Tibial nerve (tissue), 4 donors: ENCODE measurements around the gene SYT1. TPM values are rescaled to one million over a fixed set of nuclear protein-coding genes. Genes with fewer than 3 reads are reported as not detected.

Source experiments
- DNase-seq, 2 donors: peaks; one replicate each; pipeline ENCODE4 v3.0.0-alpha.2; 2019; ENCODE audit warnings: low spot score in 2 of 2
- H3K27ac ChIP-seq, 4 donors: fragments of 200-600 bp; sonication (generic) in 3 of 4; one replicate each; pipeline ENCODE4 v1.5.1; 2017 to 2019; ENCODE audit warnings: mild to moderate bottlenecking in 1 of 4
- H3K27me3 ChIP-seq, 2 donors: fragments of 200-600 bp; sonication (generic) in 1 of 2; one replicate each; pipeline versions ENCODE4 v1.5.1 to v1.6.0; 2017 to 2019
- H3K36me3 ChIP-seq, 3 donors: fragments of 200-600 bp; sonication (generic); one replicate each; pipeline ENCODE4 v1.5.1; 2018 to 2019
- H3K4me1 ChIP-seq, 4 donors: fragments of 200-600 bp; sonication (generic) in 3 of 4; one replicate each; pipeline ENCODE4 v1.5.1; 2017 to 2019
- H3K4me3 ChIP-seq, 4 donors: fragments of 200-600 bp; sonication (generic) in 3 of 4; one replicate each; pipeline ENCODE4 v1.5.1; 2017 to 2019; ENCODE audit warnings: mild to moderate bottlenecking in 1 of 4, moderate library complexity in 1 of 4
- H3K9me3 ChIP-seq, 4 donors: fragments of 200-600 bp; sonication (generic) in 3 of 4; one replicate each; pipeline ENCODE4 v1.5.1; 2017 to 2019
- EP300 ChIP-seq, 2 donors: sonication (generic); formaldehyde crosslinking; IDR thresholded peaks; one replicate each; pipeline ENCODE4 v1.6.1; 2017; ENCODE audit warnings: antibody characterized with exemption in 2 of 2, mild to moderate bottlenecking in 1 of 2
- POLR2A ChIP-seq, 2 donors: fragments of 450-650 bp; IDR thresholded peaks; one replicate each; pipeline ENCODE4 v1.6.1; 2017; ENCODE audit warnings: antibody characterized with exemption in 2 of 2, mild to moderate bottlenecking in 2 of 2, moderate library complexity in 2 of 2
- WGBS, 2 donors: methylation state at CpG; one replicate each; pipeline ENCODE4 v1.1.5; 2018; 5-methylcytosine and 5-hydroxymethylcytosine counted together
- total RNA-seq, 4 donors: library from RNA; depleted of rRNA; stranded (reverse); fragments of >200 nt; gene quantifications; one replicate each; pipeline ENCODE4 v1.1.0, GENCODE V29; 2016
- TF ChIP-seq, protein P1 (sequence below), 5 experiments: fragments of 200-600 bp in 3 of 5; fragments of 450-650 bp in 2 of 5; sonication (generic) in 3 of 5; IDR thresholded peaks; one replicate each; pipeline ENCODE4 v1.5.1; 2016 to 2019; ENCODE audit warnings: antibody characterized with exemption in 5 of 5, mild to moderate bottlenecking in 3 of 5, moderate library complexity in 2 of 5

Gene SYT1
- total RNA-seq, 4 donors from 2014 or later = 1.8 to 10.3 (median 4.7) TPM

- Histone ChIP-seq H3K27me3 (no peaks in the 10 kb centered on the region), H3K27ac (no peak overlapping the region), H3K9me3 (peaks cover 0 to 5% (median 0%) of the 10 kb centered on the region in 4 donors), H3K4me3 (no peak overlapping the region), H3K36me3 (no peaks in the 10 kb centered on the region), H3K4me1 (no peaks in the 10 kb centered on the region)
- TF ChIP-seq, protein P1, sequence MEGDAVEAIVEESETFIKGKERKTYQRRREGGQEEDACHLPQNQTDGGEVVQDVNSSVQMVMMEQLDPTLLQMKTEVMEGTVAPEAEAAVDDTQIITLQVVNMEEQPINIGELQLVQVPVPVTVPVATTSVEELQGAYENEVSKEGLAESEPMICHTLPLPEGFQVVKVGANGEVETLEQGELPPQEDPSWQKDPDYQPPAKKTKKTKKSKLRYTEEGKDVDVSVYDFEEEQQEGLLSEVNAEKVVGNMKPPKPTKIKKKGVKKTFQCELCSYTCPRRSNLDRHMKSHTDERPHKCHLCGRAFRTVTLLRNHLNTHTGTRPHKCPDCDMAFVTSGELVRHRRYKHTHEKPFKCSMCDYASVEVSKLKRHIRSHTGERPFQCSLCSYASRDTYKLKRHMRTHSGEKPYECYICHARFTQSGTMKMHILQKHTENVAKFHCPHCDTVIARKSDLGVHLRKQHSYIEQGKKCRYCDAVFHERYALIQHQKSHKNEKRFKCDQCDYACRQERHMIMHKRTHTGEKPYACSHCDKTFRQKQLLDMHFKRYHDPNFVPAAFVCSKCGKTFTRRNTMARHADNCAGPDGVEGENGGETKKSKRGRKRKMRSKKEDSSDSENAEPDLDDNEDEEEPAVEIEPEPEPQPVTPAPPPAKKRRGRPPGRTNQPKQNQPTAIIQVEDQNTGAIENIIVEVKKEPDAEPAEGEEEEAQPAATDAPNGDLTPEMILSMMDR (IDR thresholded peaks at IDR 0.05) = no peak
- TF ChIP-seq POLR2A (IDR thresholded peaks at IDR 0.05) (no peak), EP300 (IDR thresholded peaks at IDR 0.05) (no peak)
- DNase-seq = no peak
- WGBS, 2 donors = 55 to 72% methylated on average over 2 of the region's 2 CpGs
Measured at GRCh38 chr12:79168687-79169086, 304.1 kb downstream of the SYT1 start.

DNA sequence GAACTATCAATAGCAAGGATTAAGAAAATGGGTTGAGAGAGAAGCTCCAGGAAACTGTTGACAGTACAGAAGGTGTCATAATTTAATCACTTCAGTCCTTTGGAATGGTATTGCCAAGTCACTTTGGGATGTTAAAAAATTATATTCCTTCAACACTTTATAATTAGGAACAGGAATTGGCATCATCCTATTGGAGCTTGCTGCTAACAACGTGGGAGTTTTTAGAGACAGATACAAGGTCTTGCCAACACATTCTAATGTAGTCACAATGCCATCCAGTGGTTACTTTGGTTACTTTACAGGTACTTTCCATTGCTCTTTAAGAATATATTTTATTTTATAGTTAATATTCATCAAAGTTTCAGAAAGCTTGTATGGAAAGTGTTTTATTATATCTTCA is 310.1 kb downstream of the SYT1 start:
- H3K27ac ChIP-seq = no peak overlapping the region
- H3K36me3 ChIP-seq = no peaks in the 10 kb centered on the region
- no peak for DNase-seq
- H3K4me3 ChIP-seq = no peak overlapping the region
- TF ChIP-seq, protein P1 (IDR thresholded peaks at IDR 0.05) = peak in 1 of 5 experiments; percentile 16
- TF ChIP-seq EP300 (IDR thresholded peaks at IDR 0.05) (no peak), POLR2A (IDR thresholded peaks at IDR 0.05) (no peak)
- peaks cover 0 to 5% (median 0%) of the 10 kb centered on the region in 4 donors for H3K9me3 ChIP-seq
- no peaks in the 10 kb centered on the region for H3K27me3 ChIP-seq
- WGBS, 2 donors = 0 to 5% methylated on average over 1 of the region's 1 CpG
- no peaks in the 10 kb centered on the region for H3K4me1 ChIP-seq

DNA sequence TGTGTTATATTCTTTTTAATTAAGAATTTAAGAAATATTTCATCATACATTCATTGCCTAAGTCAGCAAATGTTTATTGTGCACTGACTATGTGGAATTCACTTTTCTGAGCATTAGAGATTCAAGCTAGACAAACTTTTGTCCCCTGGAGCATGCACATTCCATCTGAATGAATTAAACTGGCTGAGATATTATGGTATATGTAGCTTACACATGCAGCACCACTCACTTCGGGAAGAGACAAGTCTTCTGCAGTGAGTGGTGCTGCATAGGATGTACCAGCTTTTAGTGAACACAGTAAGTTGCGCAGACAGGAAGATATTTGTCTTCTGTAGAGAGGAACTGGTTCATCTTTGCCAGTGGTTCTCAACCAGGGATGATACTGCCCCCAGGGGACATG is 318.4 kb downstream of the SYT1 start:
- H3K9me3 ChIP-seq = no peaks in the 10 kb centered on the region
- DNase-seq = no peak
- H3K27me3 ChIP-seq = no peaks in the 10 kb centered on the region
- TF ChIP-seq, protein P1 (IDR thresholded peaks at IDR 0.05) = no peak
- TF ChIP-seq EP300 (IDR thresholded peaks at IDR 0.05) (no peak), POLR2A (IDR thresholded peaks at IDR 0.05) (no peak)
- H3K4me1 ChIP-seq = no peaks in the 10 kb centered on the region
- H3K4me3 ChIP-seq = no peak overlapping the region
- 81 to 98% methylated on average over 2 of the region's 2 CpGs for WGBS, 2 donors
- H3K36me3 ChIP-seq = no peaks in the 10 kb centered on the region
- no peak overlapping the region for H3K27ac ChIP-seq

- 55 to 63% methylated on average over 3 of the region's 3 CpGs for WGBS, 2 donors
- Histone ChIP-seq H3K27ac (no peak overlapping the region), H3K9me3 (no peaks in the 10 kb centered on the region), H3K27me3 (no peaks in the 10 kb centered on the region), H3K36me3 (no peaks in the 10 kb centered on the region), H3K4me3 (no peak overlapping the region), H3K4me1 (no peaks in the 10 kb centered on the region)
- DNase-seq = no peak
- TF ChIP-seq EP300 (IDR thresholded peaks at IDR 0.05) (no peak), POLR2A (IDR thresholded peaks at IDR 0.05) (no peak)
- TF ChIP-seq, protein P1 (IDR thresholded peaks at IDR 0.05) = no peak
Measured at GRCh38 chr12:79183926-79184325, 319.4 kb downstream of the SYT1 start.

DNA sequence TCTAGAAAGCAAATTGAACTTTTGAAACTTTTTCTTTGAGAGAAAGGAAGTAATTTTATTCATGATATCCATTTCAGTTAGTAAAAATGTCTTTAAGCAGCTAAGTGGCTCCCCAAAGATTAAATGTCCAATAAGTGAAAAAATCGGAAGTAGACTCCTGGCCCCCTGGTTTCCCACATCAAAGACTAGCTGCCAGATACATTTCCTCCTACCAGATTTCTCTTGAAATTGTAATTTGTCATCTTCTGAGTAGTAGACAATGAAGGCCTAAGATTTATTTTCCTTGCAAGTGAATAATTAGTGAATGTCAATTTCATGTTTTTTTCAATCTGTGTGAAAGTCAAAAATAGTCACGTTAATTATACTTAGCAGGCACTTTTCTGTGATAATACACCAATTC is 321.9 kb downstream of the SYT1 start:
- DNase-seq = no peak
- H3K9me3 ChIP-seq = no peaks in the 10 kb centered on the region
- no peak overlapping the region for H3K27ac ChIP-seq
- no peaks in the 10 kb centered on the region for H3K36me3 ChIP-seq
- H3K4me1 ChIP-seq = no peaks in the 10 kb centered on the region
- WGBS, 2 donors = 73 to 77% methylated on average over 2 of the region's 2 CpGs
- no peak overlapping the region for H3K4me3 ChIP-seq
- TF ChIP-seq POLR2A (IDR thresholded peaks at IDR 0.05) (no peak), EP300 (IDR thresholded peaks at IDR 0.05) (no peak)
- TF ChIP-seq, protein P1 (IDR thresholded peaks at IDR 0.05) = no peak
- H3K27me3 ChIP-seq = no peaks in the 10 kb centered on the region
